NCI-H2171 (cell line): ENCODE results near the gene SNX1.
"Not testable (repeated sequence)": the region's sequence is repeated elsewhere in the genome, so short reads cannot be mapped to it uniquely, and the experiment has no call there.

ENCODE experiments used
- DNase-seq: peaks from one replicate; lab custom pipeline; 2025; lab: John Stamatoyannopoulos, UW

The SNX1 gene

DNA sequence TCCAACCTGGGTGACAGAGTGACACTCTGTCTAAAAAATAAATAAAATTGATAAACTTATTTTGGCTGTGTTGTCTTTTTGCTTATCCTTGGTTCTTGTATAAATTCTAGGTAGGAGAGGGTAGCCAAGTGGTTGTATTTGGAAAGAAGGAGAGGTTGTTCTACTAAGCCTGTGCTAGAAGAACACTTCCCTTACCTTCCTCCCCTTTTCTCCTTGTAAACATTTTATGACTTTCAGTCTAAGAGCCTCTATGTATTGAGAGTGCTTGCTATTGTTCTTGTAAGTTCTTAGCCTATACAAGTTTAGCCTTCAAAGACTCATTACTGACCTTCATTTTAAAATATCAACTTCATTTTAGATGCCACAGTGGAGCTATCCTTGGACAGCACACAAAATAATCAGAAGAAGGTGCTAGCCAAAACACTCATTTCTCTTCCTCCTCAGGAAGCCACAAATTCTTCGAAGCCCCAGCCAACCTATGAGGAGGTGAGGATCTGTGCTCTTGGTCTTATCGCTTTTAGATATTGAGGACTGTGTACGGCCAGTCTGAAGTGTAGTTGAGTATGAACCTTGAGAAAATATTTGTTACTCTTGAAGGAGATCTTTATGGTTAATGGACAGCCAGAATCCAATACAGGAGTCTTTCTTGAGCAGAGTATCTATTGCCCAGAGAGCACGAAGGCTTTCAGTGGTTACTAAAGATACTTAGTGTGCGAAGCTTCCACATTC lies 22.1 kb downstream of the SNX1 start:
- DNase-seq: no peak

DNA sequence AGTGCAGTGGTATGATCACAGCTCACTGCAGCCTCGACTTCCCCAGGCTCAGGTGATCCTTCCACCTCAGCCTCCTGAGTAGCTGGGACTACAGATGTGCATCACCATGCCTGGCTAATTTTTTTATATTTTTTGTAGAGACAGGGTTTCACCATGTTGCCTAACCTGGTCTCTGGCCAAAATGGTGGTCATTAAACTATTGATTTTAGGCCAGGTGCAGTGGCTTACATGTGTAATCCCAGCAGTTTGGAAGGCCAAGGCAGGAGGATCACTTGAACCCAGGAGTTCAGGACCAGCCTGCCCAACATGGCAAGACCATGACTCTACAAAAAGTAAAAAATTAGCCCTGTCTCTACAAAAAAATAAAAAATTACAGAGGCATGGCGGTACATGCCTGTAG lies 24.5 kb downstream of the SNX1 start:
- not testable (repeated sequence) for DNase-seq

DNA sequence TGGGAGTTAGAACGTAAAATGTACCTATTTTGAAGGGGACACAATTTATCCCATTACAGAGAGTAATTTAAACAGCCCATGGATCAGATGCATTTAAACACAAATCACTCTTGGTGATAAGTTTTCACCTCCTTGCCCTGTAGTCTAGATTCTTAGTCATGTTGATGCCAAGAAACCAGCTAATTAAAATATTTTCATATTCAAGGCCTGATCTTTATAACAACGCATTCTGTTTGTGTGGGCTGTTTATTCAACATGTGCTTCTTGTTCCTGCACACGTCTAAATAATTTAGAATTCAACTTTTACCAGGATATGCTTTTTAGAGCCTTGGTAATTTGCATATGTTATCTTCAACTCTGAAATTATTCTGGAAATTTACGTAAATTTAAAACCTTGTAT lies 25.8 kb downstream of the SNX1 start:
- no peak for DNase-seq

DNA sequence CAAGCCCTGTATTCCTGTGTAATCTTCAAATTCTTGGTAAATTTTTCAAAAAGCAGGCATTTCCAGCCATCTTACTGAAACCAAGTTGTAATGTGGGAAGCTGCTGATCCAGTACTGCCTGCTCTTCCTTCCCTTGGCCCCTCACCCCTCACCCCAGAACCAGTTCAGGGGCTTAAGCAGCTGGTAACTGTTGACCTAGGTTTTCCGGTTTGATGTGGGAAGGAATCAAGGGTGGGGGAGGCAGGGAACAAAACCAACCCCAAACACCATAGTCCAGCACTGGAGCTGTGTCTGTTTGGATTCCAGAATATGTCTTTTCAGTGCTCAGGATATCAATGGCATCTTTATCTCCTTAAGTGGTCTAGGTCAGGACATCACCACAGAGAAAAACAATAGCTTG lies 26.7 kb downstream of the SNX1 start:
- DNase-seq: no peak

DNA sequence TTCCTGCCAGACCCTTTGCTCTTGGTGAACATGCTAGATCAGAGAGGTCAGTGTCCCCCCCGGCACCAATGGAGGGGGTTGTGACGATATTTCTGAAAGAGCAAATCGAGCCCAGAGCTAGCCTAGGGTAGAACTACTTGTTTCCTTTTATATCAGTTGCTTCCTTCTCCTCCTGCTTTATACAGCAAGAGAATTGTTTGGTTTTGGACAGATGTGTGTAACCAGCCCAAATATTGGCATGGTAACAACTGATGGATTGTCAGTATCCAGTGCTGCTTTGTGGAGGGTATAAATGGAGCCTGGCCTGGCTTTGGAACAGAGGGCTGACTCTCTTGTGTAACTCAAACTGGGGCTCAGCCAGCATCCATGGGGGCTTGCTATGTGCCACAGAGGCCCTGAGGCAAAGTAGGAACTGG lies 27.2 kb downstream of the SNX1 start:
- no peak for DNase-seq

DNA sequence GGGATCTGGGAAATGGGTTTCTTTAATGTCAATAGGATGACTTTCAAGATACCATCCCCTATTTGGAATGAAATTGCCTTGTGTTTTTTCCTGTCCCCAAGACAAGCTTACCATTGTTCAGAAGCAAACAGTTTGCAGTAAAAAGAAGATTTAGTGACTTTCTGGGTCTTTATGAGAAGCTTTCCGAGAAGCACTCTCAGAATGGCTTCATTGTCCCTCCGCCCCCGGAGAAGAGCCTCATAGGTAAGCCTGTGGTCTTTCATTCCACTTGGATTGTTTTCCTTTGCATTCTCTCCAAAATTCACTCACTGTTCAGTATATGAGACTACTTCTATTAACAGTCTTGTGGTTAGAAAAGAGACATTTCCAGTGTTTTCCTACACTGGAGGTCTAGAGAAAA lies 30.2 kb downstream of the SNX1 start:
- DNase-seq: no peak

DNA sequence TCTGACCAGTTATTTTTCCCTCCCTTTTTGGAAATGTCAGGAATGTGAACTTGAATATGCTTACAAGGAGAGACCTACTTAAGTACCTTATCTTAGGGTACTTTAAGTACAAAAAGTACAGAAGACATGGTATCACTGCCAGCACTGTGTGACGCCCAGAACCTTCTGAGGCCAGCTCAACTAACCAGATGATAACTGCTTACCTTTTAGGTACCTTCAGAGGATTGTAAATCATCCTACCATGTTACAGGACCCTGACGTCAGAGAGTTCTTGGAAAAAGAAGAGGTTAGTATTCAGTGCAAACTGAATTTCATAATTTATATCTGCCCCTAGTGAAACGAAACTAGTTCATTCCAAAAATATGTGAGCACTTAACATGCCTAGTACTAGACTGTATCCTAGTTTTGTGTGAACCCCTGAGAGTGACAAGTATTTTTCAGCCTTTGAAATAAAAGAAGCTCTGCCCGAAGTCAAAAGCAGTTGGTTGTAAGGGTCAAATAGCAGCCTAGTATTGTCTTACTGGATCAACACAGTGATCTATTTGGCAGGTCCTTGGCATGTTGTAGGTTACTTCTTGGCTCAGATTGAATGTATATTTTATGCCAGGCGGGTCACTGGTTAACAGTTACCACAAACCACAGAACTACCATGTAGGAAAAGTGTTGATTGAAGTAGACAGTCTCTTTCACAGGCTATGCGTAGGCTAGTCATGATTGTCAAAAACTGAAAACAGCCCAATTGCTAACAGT lies 31.9 kb downstream of the SNX1 start:
- DNase-seq: no peak

DNA sequence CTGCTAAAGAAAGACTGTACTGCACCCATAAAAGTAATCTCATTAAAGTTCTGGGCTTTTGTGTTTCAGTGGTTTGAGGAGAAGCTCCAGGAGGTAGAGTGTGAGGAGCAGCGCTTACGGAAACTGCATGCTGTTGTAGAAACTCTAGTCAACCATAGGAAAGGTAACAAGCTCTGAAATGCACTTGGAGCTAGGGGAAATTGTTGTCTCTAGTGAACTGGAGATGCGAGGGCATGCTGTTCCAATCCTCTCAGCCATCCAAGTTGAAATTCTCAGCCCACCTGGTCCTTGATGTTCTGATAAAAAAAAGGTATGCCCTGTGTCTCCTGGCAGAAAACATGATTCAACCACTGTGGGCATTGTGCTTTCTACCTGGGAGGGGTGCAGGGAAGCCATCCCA lies 34.4 kb downstream of the SNX1 start:
- no peak for DNase-seq

DNA sequence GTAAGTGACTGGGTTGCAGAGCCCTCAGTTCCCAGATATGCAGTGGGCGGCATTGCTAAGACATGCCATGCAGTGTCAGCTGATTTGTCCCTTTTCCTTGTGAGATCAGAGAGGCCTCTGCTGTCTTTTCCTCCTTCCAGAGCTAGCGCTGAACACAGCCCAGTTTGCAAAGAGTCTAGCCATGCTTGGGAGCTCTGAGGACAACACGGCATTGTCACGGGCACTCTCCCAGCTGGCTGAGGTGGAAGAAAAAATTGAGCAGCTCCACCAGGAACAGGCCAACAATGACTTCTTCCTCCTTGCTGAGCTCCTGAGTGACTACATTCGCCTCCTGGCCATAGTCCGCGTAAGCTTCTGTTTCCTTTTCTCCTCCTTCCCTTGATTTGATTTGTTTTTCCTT lies 35.8 kb downstream of the SNX1 start:
- DNase-seq: no peak

DNA sequence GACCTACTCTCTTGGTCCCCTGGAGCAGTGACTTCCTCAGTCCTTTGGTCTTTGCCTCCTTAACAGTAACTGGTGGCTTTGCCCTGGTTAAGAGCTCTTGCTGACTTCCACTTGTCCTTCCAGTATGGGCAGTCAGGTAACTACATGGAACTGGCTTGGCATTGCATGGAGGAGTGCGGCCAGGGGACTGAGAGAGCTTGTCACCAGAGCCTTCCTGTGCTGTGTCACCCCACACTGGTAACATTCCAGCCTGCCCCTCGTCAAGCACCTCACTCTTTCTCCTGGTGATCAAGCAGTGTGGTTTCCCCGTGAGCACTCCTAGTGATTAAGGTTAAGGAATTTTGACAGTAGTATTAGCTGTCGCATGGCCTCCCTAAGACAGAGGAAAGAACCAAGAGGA lies 36.4 kb downstream of the SNX1 start:
- DNase-seq: no peak

DNA sequence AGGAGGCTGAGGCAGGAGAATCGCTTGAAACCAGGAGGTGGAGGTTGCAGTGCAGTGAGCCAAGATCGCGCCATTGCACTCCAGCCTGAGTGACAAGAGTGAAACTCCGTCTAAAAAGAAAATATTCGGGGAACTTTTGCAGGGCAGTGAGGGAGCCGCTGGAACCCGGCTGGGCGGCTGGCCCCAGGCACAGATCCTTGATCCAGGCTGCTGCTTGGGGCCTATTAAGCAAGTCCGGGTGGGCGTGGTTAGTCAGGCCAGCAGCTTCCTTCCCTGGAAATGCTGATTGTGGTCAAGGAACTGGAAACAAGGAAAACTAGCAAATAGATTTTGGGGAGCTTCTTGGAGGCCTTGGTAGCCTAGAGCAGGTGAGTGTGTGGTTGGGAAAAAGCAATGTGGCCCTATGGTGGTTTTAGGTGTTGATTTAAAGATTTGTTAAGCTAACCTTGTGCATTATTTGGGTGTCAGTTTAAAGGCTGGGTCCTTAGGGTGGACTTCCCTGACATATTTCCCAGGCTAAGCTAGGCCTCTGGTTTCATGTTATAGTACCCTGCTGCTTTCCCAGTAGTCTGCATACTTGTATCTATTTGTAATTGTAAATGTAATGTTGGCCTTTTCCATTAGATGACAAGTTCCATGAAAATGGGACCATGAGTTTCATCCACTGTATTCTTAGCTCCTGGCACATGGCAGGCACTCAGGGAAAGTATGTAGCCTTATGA lies 38.0 kb downstream of the SNX1 start:
- no peak for DNase-seq

DNA sequence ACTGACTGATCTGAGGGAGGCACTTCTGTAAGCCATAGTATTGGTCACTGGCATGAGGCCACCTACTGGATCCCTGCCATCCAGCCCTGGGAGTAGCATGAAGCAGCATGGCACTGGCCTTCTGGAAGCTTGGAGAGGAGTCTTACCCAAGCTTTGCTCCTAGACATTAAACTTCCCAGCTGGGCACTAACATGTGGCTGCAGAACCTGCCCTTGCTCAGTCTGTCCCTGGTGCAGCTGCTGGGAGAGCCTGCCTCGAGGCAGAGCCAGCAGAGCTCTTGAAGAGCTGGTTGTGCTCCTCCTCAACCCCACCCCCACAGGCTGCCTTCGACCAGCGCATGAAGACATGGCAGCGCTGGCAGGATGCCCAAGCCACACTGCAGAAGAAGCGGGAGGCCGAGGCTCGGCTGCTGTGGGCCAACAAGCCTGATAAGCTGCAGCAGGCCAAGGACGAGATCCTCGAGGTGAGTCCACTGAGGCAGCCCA lies 38.6 kb downstream of the SNX1 start:
- DNase-seq: no peak

DNA sequence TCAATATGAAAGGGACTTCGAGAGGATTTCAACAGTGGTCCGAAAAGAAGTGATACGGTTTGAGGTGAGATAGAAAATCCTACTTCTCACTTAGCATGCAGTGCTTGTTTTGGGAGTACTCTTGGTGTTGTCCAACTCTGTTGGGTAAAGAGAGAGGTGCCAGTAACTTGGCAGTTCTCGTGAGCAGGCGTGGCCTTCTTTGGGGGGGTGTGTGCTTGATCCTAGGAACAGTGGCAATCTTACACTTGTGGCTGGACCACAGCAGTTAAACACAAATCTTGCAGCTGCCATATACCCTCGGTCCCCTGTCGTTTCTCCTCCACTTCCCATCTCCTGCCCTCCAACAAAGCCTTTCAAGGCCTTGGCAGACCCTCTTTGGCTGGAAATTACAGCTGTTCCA lies 40.6 kb downstream of the SNX1 start:
- no peak for DNase-seq

DNA sequence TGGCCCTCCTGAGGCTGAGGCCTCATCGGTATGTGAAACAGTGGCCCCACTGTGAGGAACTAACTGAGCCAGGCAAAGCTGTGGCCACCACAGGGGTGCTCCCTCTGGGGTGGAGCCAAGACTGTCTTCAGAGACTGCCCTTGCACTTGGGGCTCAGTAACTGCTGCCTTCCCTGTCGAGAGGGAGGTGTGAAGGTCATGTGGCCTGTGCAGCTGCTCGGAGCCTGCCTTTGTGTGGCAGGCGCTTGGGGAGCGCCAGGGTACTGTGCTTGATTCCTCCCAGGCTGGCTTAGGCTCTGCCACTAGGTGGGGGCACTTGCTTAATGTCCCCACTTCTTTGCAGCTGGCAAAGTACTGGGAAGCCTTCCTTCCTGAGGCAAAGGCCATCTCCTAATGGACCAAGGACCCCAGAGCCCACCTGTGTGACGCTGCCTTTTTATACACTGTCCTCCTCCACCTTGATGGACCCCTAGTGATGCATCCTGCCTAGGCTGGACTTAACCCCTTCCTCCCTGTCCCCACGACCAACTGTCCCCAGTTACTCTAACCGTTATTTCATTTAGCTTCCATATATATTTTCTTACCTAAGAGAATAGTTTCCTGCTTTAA lies 41.5 kb downstream of the SNX1 start:
- no peak for DNase-seq

DNA sequence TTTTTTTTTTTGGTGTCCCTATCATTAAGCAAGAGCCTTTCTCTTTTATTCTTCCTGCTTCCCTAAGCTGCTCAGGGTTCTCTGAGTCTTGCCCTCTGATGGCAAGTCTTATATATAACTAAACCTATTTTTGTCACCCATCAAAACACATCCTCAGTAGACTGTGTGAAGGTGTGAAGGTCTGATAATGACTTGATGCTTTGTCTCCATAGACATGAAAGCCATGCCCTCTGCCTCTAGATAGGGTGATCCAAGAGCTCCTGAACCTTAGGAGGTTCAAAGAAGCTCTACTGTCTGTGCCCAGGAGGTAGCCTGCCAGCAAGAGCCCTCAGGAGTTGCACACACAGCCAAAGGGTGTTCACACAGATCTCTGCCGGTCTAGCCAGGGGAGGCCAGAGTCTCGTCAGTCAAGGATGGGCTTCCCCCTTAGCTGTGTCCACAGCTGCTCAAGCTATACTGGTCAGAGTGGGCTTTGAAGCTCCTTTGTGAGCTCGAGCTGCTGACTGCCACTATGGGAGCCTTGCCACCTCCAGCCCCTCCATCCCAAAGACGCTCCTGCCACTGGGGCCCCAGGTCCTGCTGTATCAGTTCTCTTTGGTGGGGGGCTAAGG lies 42.7 kb downstream of the SNX1 start:
- DNase-seq: no peak

DNA sequence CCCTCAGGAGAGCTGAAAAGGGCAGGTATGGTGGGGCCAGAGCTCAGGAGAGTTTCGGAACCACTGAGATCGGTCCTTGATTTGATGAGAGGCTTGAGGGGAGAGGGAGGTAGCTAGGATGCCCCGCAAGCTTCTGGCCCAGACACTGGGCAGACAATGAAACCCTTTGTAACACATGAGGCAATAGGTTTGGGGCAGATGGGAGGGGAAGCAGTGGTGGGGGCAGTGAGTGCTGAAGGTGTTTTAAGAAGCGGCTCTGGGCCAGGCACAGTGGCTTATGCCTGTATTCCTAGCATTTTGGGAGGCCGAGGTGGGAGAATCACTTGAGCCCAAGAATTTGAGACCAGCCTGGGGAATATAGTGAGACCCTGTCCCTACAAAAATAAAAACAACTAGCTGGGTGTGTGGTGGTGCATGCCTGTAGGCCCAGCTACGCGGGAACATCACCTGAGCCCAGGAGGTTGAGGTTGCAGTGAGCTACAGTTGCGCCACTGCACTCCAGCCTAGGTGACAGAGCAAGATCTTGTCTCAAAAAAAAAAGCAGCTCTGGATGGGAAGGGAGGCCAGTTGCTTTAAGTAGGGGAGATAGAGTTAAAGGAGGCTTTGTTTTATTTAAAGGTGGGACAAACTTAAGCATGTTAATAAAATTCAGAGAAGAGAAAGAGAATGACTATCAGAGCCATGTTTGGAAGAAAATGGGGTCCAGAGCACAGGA lies 46.2 kb downstream of the SNX1 start:
- DNase-seq: no peak

DNA sequence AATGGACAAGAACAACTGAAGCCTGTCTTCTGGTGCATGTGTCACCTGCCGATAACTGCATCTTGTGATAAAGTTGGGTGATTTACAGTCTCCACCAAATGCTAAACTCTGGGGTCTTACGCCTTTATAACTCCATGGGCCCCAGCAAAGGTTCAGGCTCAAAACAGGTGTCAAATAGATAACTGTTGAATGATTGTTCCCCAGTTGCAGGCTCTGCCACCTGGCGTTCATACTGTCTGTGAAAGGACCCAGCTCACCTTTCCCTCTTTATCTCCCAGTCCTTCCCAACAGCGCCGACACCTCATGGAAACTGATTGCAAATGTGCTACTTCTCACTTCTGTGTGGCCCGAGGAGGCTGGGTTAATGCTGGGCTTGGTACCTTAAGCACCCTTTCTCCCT lies 47.5 kb downstream of the SNX1 start:
- no peak for DNase-seq

DNA sequence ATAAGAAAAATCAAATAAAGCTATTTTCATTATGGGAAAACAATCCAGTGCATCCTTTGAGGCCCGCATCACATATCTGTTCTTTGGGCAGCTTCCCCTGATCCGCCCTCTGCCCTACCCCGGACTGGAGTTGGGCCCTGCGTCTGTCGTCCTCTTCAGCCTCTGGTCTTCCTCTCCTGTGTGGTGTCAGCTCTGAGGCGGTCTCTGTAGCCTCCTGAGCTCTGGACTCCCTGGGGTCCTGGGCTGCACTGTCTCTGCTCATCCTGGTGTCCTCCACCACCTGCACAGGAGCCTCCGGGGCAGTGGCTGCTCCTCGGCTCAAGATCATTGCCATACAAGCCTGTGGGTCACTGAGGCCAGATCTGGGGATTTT lies 48.4 kb downstream of the SNX1 start:
- DNase-seq: no peak

DNA sequence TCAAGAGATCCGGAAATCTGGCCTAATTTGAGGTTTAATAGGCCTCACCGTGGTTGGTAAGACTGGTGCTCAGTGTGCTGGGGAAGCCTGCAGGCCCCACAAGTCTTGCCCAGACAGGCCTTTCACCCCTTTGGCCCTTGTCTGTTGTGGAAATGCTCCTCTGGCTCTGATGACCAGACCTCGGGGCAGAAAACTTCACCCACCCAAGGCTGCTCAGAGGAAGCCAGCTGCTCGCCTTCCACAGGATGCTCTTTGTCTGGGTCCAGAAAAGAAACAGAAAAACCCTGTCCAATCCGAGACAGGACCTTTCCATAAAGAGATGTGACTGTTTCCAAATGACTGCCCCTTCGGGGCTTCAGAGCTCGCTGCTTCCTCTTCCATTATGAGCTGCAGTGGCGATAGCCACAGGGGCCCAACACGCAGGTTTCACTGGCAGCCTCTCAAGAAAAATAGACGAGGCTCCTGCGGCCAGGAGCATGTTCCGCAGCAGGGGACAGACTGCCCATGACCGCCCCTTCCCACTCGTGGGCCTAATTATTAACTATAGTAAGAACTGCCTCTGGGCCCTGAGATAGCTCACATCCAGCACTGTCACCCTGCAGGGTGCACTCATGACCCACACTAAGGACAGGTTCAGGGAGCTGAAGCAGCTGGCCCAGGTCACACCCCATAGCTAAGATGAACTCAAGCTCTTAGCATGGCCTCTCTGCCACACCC lies 48.9 kb downstream of the SNX1 start:
- DNase-seq: no peak

DNA sequence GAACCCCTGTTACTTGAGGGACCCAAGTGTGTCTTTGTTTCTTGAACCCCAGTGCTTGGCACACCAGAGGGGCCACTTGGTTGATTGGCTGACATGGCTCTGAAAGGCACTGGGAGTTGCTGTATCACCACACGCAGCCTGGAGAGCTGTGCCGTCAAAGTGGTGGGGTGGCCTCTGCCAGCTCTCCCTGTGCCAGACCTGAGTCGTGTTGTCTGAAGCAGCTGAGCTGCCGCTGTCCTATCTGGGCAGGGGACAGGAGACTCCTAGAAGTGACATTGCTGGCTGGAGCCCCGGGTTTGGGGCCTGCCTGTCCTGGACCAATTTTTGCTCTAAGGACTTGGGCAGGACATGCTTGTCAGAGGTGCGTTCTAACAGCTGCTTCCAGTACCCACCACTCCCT lies 50.3 kb downstream of the SNX1 start:
- no peak for DNase-seq

DNA sequence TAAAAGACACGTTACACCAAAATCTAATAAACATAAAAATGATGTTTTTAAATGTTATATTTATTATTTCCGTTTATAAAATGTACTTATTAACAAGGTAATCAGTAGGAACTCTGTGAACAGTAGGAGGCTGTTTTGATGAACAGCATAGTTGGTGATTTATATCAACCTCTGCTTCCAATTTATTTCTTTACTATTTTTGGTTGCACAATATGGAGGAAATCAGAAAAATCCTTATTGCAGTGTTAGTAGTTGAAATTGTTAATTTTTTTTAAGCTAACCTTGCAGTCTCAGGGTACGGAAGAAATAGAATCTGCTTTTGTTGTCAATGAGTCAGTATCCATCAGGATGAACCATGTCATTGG lies 50.7 kb downstream of the SNX1 start:
- DNase-seq: no peak
